ENCODE measurements around the gene TCOF1. TPM values are rescaled to one million over a fixed set of nuclear protein-coding genes. Genes with fewer than 3 reads are reported as not detected.

Gene TCOF1
- polyA plus RNA-seq, 1 donor = 23.9 TPM

- H3K36me3 ChIP-seq (ENCODE audit: control insufficient read depth, insufficient read depth, low read length) = peaks cover 58% of the 10 kb centered on the region
Measured at GRCh38 chr5:150443242-150444075, 86.0 kb downstream of the TCOF1 start.

GRCh38 chr5:150444770-150445169 lies 87.3 kb downstream of the TCOF1 start:
- peaks cover 9% of the 10 kb centered on the region for H3K4me1 ChIP-seq (ENCODE audit: control insufficient read depth, insufficient read depth, low read length)
- peaks cover 58% of the 10 kb centered on the region for H3K36me3 ChIP-seq (ENCODE audit: control insufficient read depth, insufficient read depth, low read length)
- WGBS (ENCODE audit: insufficient coverage, low lambda C conversion rate) = no CpG with 5 or more reads among the region's 9 CpGs

More at GRCh38 chr5:150443242-150444075, 86.0 kb downstream of the TCOF1 start:
- H3K9me3 ChIP-seq (ENCODE audit: control insufficient read depth, low read depth, low read length) = no peaks in the 10 kb centered on the region
- DNase-seq = no peak
- peaks cover 9% of the 10 kb centered on the region for H3K4me1 ChIP-seq (ENCODE audit: control insufficient read depth, insufficient read depth, low read length)
- H3K4me3 ChIP-seq (ENCODE audit: low read length) = no peak overlapping the region
- 100% methylated on average over 3 of the region's 15 CpGs for WGBS (ENCODE audit: insufficient coverage, low lambda C conversion rate)
- H3K27me3 ChIP-seq (ENCODE audit: control insufficient read depth, insufficient read depth, low read length) = no peaks in the 10 kb centered on the region
- H3K27ac ChIP-seq (ENCODE audit: low read length) = no peak overlapping the region

GRCh38 chr5:150446088-150446487 lies 88.6 kb downstream of the TCOF1 start:
- Histone ChIP-seq H3K4me1 (ENCODE audit: control insufficient read depth, insufficient read depth, low read length) (peaks cover 9% of the 10 kb centered on the region), H3K27ac (ENCODE audit: low read length) (no peak overlapping the region), H3K36me3 (ENCODE audit: control insufficient read depth, insufficient read depth, low read length) (peaks cover 58% of the 10 kb centered on the region), H3K27me3 (ENCODE audit: control insufficient read depth, insufficient read depth, low read length) (no peaks in the 10 kb centered on the region), H3K4me3 (ENCODE audit: low read length) (no peak overlapping the region), H3K9me3 (ENCODE audit: control insufficient read depth, low read depth, low read length) (no peaks in the 10 kb centered on the region)
- no CpG with 5 or more reads among the region's 2 CpGs for WGBS (ENCODE audit: insufficient coverage, low lambda C conversion rate)
- no peak for DNase-seq

More at GRCh38 chr5:150444770-150445169, 87.3 kb downstream of the TCOF1 start:
- H3K27me3 ChIP-seq (ENCODE audit: control insufficient read depth, insufficient read depth, low read length) = no peaks in the 10 kb centered on the region
- H3K27ac ChIP-seq (ENCODE audit: low read length) = no peak overlapping the region
- no peak for DNase-seq
- no peaks in the 10 kb centered on the region for H3K9me3 ChIP-seq (ENCODE audit: control insufficient read depth, low read depth, low read length)
- H3K4me3 ChIP-seq (ENCODE audit: low read length) = no peak overlapping the region

GRCh38 chr5:150446583-150446982 lies 89.1 kb downstream of the TCOF1 start:
- peaks cover 57% of the 10 kb centered on the region for H3K36me3 ChIP-seq (ENCODE audit: control insufficient read depth, insufficient read depth, low read length)
- H3K27me3 ChIP-seq (ENCODE audit: control insufficient read depth, insufficient read depth, low read length) = no peaks in the 10 kb centered on the region
- no peak overlapping the region for H3K4me3 ChIP-seq (ENCODE audit: low read length)
- no peak for DNase-seq
- WGBS (ENCODE audit: insufficient coverage, low lambda C conversion rate) = no CpG with 5 or more reads among the region's 6 CpGs
- no peaks in the 10 kb centered on the region for H3K9me3 ChIP-seq (ENCODE audit: control insufficient read depth, low read depth, low read length)
- H3K27ac ChIP-seq (ENCODE audit: low read length) = no peak overlapping the region
- H3K4me1 ChIP-seq (ENCODE audit: control insufficient read depth, insufficient read depth, low read length) = peaks cover 9% of the 10 kb centered on the region

- no peak for DNase-seq
- Histone ChIP-seq H3K36me3 (ENCODE audit: control insufficient read depth, insufficient read depth, low read length) (peaks cover 53% of the 10 kb centered on the region), H3K4me3 (ENCODE audit: low read length) (no peak overlapping the region), H3K27ac (ENCODE audit: low read length) (no peak overlapping the region), H3K9me3 (ENCODE audit: control insufficient read depth, low read depth, low read length) (no peaks in the 10 kb centered on the region), H3K4me1 (ENCODE audit: control insufficient read depth, insufficient read depth, low read length) (peaks cover 9% of the 10 kb centered on the region), H3K27me3 (ENCODE audit: control insufficient read depth, insufficient read depth, low read length) (no peaks in the 10 kb centered on the region)
- WGBS (ENCODE audit: insufficient coverage, low lambda C conversion rate) = 100% methylated on average over 3 of the region's 6 CpGs
Measured at GRCh38 chr5:150447188-150447587, 89.7 kb downstream of the TCOF1 start.

GRCh38 chr5:150448334-150448733 lies 90.8 kb downstream of the TCOF1 start:
- H3K27ac ChIP-seq (ENCODE audit: low read length) = no peak overlapping the region
- no CpG with 5 or more reads among the region's 4 CpGs for WGBS (ENCODE audit: insufficient coverage, low lambda C conversion rate)
- DNase-seq = peak in 1 of 2 donors; percentile 13
- H3K4me3 ChIP-seq (ENCODE audit: low read length) = peak overlapping the region; percentile 95
- peaks cover 47% of the 10 kb centered on the region for H3K36me3 ChIP-seq (ENCODE audit: control insufficient read depth, insufficient read depth, low read length)
- H3K4me1 ChIP-seq (ENCODE audit: control insufficient read depth, insufficient read depth, low read length) = peaks cover 9% of the 10 kb centered on the region
- no peaks in the 10 kb centered on the region for H3K9me3 ChIP-seq (ENCODE audit: control insufficient read depth, low read depth, low read length)
- H3K27me3 ChIP-seq (ENCODE audit: control insufficient read depth, insufficient read depth, low read length) = no peaks in the 10 kb centered on the region

GRCh38 chr5:150448952-150449516 lies 91.5 kb downstream of the TCOF1 start:
- no peaks in the 10 kb centered on the region for H3K9me3 ChIP-seq (ENCODE audit: control insufficient read depth, low read depth, low read length)
- no CpG with 5 or more reads among the region's 31 CpGs for WGBS (ENCODE audit: insufficient coverage, low lambda C conversion rate)
- H3K27ac ChIP-seq (ENCODE audit: low read length) = peak overlapping the region; percentile 96
- H3K4me1 ChIP-seq (ENCODE audit: control insufficient read depth, insufficient read depth, low read length) = peaks cover 9% of the 10 kb centered on the region
- peaks cover 40% of the 10 kb centered on the region for H3K36me3 ChIP-seq (ENCODE audit: control insufficient read depth, insufficient read depth, low read length)
- no peaks in the 10 kb centered on the region for H3K27me3 ChIP-seq (ENCODE audit: control insufficient read depth, insufficient read depth, low read length)
- no peak for DNase-seq
- peak overlapping the region; percentile 95 for H3K4me3 ChIP-seq (ENCODE audit: low read length)

Other genes with a start within 250 kb of the TCOF1 start
- 18.6 TPM for gene PDGFRB, start 201.9 kb upstream of the TCOF1 start, polyA plus RNA-seq
- gene CDX1, start 190.9 kb upstream of the TCOF1 start, polyA plus RNA-seq = 196 TPM
- 5.7 TPM for gene SLC6A7, start 167.6 kb upstream of the TCOF1 start, polyA plus RNA-seq
- gene CAMK2A, start 67.9 kb upstream of the TCOF1 start, polyA plus RNA-seq = 1.1 TPM
- 2.2 TPM for gene ARSI, start 54.8 kb upstream of the TCOF1 start, polyA plus RNA-seq
- gene CD74, start 55.2 kb downstream of the TCOF1 start, polyA plus RNA-seq = 742 TPM
- gene RPS14, start 92.0 kb downstream of the TCOF1 start, polyA plus RNA-seq = 2,545 TPM
- gene NDST1, start 150.4 kb downstream of the TCOF1 start, polyA plus RNA-seq = 45.4 TPM